Progenitor cell of endocrine pancreas (in vitro differentiated cells): ENCODE data around the gene SPEM2. TPM values are rescaled to one million over a fixed set of nuclear protein-coding genes. Genes with fewer than 3 reads are reported as not detected.

Experiments used
- DNase-seq: peaks from one replicate; pipeline ENCODE4 v3.0.0; 2021; ENCODE audit warnings: low spot score; ENCODE audit not compliant: unreplicated experiment
- H3K27ac Mint-ChIP-seq: 2 replicates; pipeline ENCODE4 v1.8.0; 2021; ENCODE audit warnings: mild to moderate bottlenecking, moderate library complexity, mixed read lengths
- H3K27me3 Mint-ChIP-seq: 2 replicates; pipeline ENCODE4 v1.8.0; 2021; ENCODE audit warnings: mixed read lengths
- H3K36me3 Mint-ChIP-seq: 2 replicates; pipeline ENCODE4 v1.8.0; 2022; ENCODE audit warnings: mixed read lengths; ENCODE audit not compliant: insufficient read depth
- H3K4me1 Mint-ChIP-seq: 2 replicates; pipeline ENCODE4 v1.8.0; 2021; ENCODE audit warnings: low read depth, mixed read lengths
- H3K4me3 Mint-ChIP-seq: 2 replicates; pipeline ENCODE4 v1.8.0; 2021; ENCODE audit warnings: low read depth, mild to moderate bottlenecking, moderate library complexity, mixed read lengths
- H3K9me3 Mint-ChIP-seq: 2 replicates; pipeline ENCODE4 v1.8.0; 2021; ENCODE audit warnings: low read depth, mixed read lengths
- total RNA-seq: library from RNA; stranded (reverse); gene quantifications from 2 replicates; pipeline ENCODE4 v1.2.1, GENCODE V29; 2021
- TF ChIP-seq, protein P1 (sequence below): fragments of 200-600 bp; sonication (generic); IDR thresholded peaks from one replicate; pipeline ENCODE4 v1.5.0; 2021; ENCODE audit warnings: antibody characterized with exemption, mild to moderate bottlenecking; ENCODE audit not compliant: unreplicated experiment

The SPEM2 gene
- total RNA-seq, 1 donor from 2014 or later, result not detected

GRCh38 chr17:7465597-7466275 lies 40.3 kb downstream of the SPEM2 start:
- no peak overlapping the region for H3K27ac Mint-ChIP-seq
- TF ChIP-seq, protein P1, sequence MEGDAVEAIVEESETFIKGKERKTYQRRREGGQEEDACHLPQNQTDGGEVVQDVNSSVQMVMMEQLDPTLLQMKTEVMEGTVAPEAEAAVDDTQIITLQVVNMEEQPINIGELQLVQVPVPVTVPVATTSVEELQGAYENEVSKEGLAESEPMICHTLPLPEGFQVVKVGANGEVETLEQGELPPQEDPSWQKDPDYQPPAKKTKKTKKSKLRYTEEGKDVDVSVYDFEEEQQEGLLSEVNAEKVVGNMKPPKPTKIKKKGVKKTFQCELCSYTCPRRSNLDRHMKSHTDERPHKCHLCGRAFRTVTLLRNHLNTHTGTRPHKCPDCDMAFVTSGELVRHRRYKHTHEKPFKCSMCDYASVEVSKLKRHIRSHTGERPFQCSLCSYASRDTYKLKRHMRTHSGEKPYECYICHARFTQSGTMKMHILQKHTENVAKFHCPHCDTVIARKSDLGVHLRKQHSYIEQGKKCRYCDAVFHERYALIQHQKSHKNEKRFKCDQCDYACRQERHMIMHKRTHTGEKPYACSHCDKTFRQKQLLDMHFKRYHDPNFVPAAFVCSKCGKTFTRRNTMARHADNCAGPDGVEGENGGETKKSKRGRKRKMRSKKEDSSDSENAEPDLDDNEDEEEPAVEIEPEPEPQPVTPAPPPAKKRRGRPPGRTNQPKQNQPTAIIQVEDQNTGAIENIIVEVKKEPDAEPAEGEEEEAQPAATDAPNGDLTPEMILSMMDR, result no peak
- no peaks in the 10 kb centered on the region for H3K9me3 Mint-ChIP-seq
- peaks cover 4% of the 10 kb centered on the region for H3K4me1 Mint-ChIP-seq
- H3K36me3 Mint-ChIP-seq, result no peaks in the 10 kb centered on the region
- no peak overlapping the region for H3K4me3 Mint-ChIP-seq
- no peak for DNase-seq
- H3K27me3 Mint-ChIP-seq, result no peaks in the 10 kb centered on the region

- Mint-ChIP-seq H3K4me3 (no peak overlapping the region), H3K36me3 (no peaks in the 10 kb centered on the region), H3K4me1 (peaks cover 4% of the 10 kb centered on the region), H3K27ac (no peak overlapping the region), H3K9me3 (no peaks in the 10 kb centered on the region), H3K27me3 (no peaks in the 10 kb centered on the region)
- TF ChIP-seq, protein P1, result no peak
- no peak for DNase-seq
Observed at GRCh38 chr17:7466318-7466638, 40.9 kb downstream of the SPEM2 start.

DNA sequence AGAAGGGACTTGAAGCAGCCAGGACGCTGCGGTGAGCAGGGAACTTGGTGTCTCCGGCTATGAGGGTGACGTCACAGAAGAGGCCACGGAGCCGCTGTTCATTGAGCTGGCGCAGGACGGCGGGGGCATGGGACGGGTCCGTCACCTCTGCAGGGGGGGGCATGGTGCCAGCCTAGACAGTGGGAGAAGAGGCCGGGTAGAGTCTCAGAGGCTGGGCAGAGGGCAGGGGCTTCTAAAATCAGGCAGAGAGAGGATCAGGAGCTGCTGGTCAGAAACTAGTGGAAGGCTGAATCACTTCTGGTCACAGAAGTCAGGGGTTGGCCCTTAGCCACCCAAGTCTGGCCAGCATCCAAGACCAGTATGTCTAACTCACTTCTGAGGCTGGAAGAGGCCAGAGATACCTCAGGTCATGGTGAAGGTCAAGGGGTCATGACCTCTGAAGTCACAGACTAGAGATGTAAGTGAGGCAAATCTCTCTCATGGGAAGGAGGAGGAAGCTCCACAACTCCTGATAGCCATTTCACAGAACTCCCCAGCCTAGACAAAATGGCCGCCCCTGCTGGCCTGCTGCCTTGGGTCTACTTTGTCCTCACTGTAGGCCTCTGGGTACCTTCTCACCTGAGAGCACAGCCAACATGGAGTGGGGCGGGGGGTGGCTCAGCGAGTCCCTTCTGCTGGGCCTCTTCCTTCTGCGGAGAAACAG lies 41.4 kb downstream of the SPEM2 start:
- H3K4me1 Mint-ChIP-seq, result peaks cover 4% of the 10 kb centered on the region
- DNase-seq, result no peak
- no peaks in the 10 kb centered on the region for H3K27me3 Mint-ChIP-seq
- no peak overlapping the region for H3K4me3 Mint-ChIP-seq
- no peak overlapping the region for H3K27ac Mint-ChIP-seq
- TF ChIP-seq, protein P1, result no peak
- no peaks in the 10 kb centered on the region for H3K9me3 Mint-ChIP-seq
- H3K36me3 Mint-ChIP-seq, result no peaks in the 10 kb centered on the region

DNA sequence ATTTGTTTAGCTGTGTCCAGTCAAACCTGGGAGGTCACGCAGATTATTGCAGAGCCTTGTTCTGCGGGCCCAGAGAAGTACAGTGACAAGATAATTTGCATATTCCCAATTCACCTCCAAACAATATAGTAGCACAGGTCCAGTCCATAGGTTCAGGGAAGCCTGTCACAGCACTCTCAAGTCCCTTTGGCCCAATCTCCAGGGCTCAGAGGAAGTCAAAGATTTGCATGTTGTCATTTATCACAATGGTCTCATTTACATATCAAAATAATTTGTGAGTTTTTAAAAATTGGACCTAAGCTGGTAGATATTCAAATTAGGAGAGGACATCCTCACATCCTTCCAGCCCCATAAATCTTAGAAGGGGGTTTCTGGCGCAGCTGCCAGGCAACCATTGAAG lies 42.1 kb downstream of the SPEM2 start:
- no peak for DNase-seq
- Mint-ChIP-seq H3K4me3 (no peak overlapping the region), H3K27me3 (no peaks in the 10 kb centered on the region), H3K36me3 (no peaks in the 10 kb centered on the region), H3K9me3 (no peaks in the 10 kb centered on the region), H3K27ac (peak overlapping the region; percentile 90), H3K4me1 (peaks cover 4% of the 10 kb centered on the region)
- TF ChIP-seq, protein P1, result no peak

DNA sequence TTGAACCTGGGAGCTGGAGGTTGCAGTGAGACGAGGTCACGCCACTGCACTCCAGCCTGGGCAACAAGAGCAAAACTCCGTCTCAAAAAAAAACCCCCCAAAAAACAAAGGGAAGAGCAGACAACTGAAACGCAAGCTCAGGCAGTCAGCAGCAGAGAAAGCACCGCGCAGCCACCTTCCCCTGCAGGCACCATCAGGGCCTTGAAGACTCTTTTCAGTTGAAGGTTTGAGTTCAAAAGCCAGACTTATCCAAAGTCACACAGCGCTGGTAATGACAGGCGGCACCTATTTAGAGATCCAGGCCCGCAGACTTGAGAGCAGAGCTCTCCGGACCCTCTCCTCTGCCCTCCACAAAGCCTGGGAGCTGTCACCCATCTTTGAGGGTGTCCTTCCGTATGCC lies 42.9 kb downstream of the SPEM2 start:
- H3K36me3 Mint-ChIP-seq, result no peaks in the 10 kb centered on the region
- no peak for DNase-seq
- H3K4me1 Mint-ChIP-seq, result peaks cover 4% of the 10 kb centered on the region
- no peak overlapping the region for H3K4me3 Mint-ChIP-seq
- TF ChIP-seq, protein P1, result no peak
- no peaks in the 10 kb centered on the region for H3K9me3 Mint-ChIP-seq
- H3K27ac Mint-ChIP-seq, result no peak overlapping the region
- no peaks in the 10 kb centered on the region for H3K27me3 Mint-ChIP-seq
